SU-DHL-6 (cell line): ENCODE data around the gene IDH3G.

ENCODE experiments used
- H2AFZ ChIP-seq: fragments of 200-600 bp; sonication (generic); 2 replicates; pipeline ENCODE4 v1.6.1; 2014; ENCODE audit warnings: low read depth, mild to moderate bottlenecking, moderate library complexity, mixed read lengths, antibody characterized with exemption, low read length; ENCODE audit not compliant: severe bottlenecking
- H3F3A ChIP-seq: fragments of 200-600 bp; shearing (Covaris generic); 2 replicates; pipeline ENCODE4 v1.6.0; 2016; ENCODE audit warnings: antibody characterized with exemption, mild to moderate bottlenecking; ENCODE audit not compliant: insufficient read depth
- H3K27ac ChIP-seq: fragments of 200-600 bp; sonication (generic); 2 replicates; pipeline ENCODE4 v1.5.1; 2016; ENCODE audit warnings: low read depth, mild to moderate bottlenecking, low read length, moderate library complexity, mixed read lengths
- H3K27me3 ChIP-seq: fragments of 200-600 bp; sonication (generic), shearing (Covaris generic); 2 replicates; pipeline ENCODE4 v1.6.0; 2014; ENCODE audit warnings: mild to moderate bottlenecking, low read length
- H3K36me3 ChIP-seq: fragments of 200-600 bp; sonication (generic); 2 replicates; pipeline ENCODE4 v1.6.1; 2014; ENCODE audit warnings: mild to moderate bottlenecking, low read length, mixed read lengths
- H3K4me2 ChIP-seq: fragments of 300-600, 200-600 bp; shearing (Covaris generic), sonication (generic); 2 replicates; pipeline ENCODE4 v1.6.0; 2014; ENCODE audit warnings: low read length, low read depth, mild to moderate bottlenecking; ENCODE audit not compliant: poor library complexity, severe bottlenecking
- H3K4me3 ChIP-seq: fragments of 200-600 bp; sonication (generic); 2 replicates; pipeline ENCODE4 v1.5.1; 2014; ENCODE audit warnings: antibody characterized with exemption, low read length, mild to moderate bottlenecking, mixed read lengths; ENCODE audit not compliant: insufficient read depth, poor library complexity, severe bottlenecking
- H3K79me2 ChIP-seq: fragments of 200-600 bp; sonication (generic); 2 replicates; pipeline ENCODE4 v1.6.1; 2014; ENCODE audit warnings: mild to moderate bottlenecking, low read length, moderate library complexity; ENCODE audit not compliant: insufficient read depth
- H3K9ac ChIP-seq: fragments of 200-600 bp; sonication (generic); 2 replicates; pipeline ENCODE4 v1.7.0; 2014; ENCODE audit warnings: mild to moderate bottlenecking, low read length
- H3K9me2 ChIP-seq: fragments of 200-600 bp; sonication (generic); replicated peaks from 2 replicates; pipeline ENCODE4 v1.6.1; 2014; ENCODE audit warnings: low read length; ENCODE audit not compliant: insufficient read depth
- H3K9me3 ChIP-seq: fragments of 200-600 bp; sonication (generic); 2 replicates; pipeline ENCODE4 v1.6.1; 2014; ENCODE audit warnings: low read length, mixed read lengths; ENCODE audit not compliant: insufficient read depth
- H4K20me1 ChIP-seq: fragments of 200-600 bp; sonication (generic); 2 replicates; pipeline ENCODE4 v1.6.1; 2014; ENCODE audit warnings: low read depth, mild to moderate bottlenecking, antibody characterized with exemption, low read length, moderate library complexity, mixed read lengths
- CTCF ChIP-seq: fragments of 200-600 bp; sonication (generic); IDR thresholded peaks from one replicate; pipeline ENCODE4 v1.5.1; 2017; ENCODE audit warnings: antibody characterized with exemption, mild to moderate bottlenecking, low read length, moderate library complexity; ENCODE audit not compliant: insufficient read depth, poor library complexity, severe bottlenecking
- EZH2phosphoT487 ChIP-seq: fragments of 200-600 bp; sonication (generic), shearing (Covaris generic); conservative IDR thresholded peaks from 2 replicates; pipeline ENCODE4 v1.6.1; 2018; ENCODE audit warnings: mild to moderate bottlenecking, antibody characterized with exemption, low read length, moderate library complexity, mixed read lengths

IDH3G gene

GRCh38 chrX:153736871-153737441, 57.2 kb downstream of the IDH3G start:
- Histone ChIP-seq H3K27ac (no peak overlapping the region), H3K27me3 (no peaks in the 10 kb centered on the region), H3F3A (no peaks in the 10 kb centered on the region)

GRCh38 chrX:153736071-153736820, 57.9 kb downstream of the IDH3G start:
- Histone ChIP-seq H3K9me2 (no peaks in the 10 kb centered on the region), H3F3A (no peaks in the 10 kb centered on the region), H3K79me2 (no peaks in the 10 kb centered on the region), H3K27me3 (no peaks in the 10 kb centered on the region), H3K9ac (no peak overlapping the region), H3K9me3 (no peaks in the 10 kb centered on the region), H3K36me3 (no peaks in the 10 kb centered on the region), H3K4me2 (no peak overlapping the region), H4K20me1 (no peaks in the 10 kb centered on the region), H3K27ac (no peak overlapping the region), H3K4me3 (no peak overlapping the region), H2AFZ (no peak overlapping the region)
- TF ChIP-seq CTCF (no peak), EZH2phosphoT487 (no peak)

More at GRCh38 chrX:153736871-153737441, 57.2 kb downstream of the IDH3G start:
- Histone ChIP-seq H3K4me2 (no peak overlapping the region), H3K9me2 (no peaks in the 10 kb centered on the region), H3K4me3 (no peak overlapping the region), H3K9me3 (no peaks in the 10 kb centered on the region), H3K9ac (no peak overlapping the region), H3K36me3 (no peaks in the 10 kb centered on the region), H4K20me1 (no peaks in the 10 kb centered on the region), H2AFZ (no peak overlapping the region), H3K79me2 (no peaks in the 10 kb centered on the region)
- TF ChIP-seq CTCF (no peak), EZH2phosphoT487 (no peak)
